LoVo (cell line): ENCODE measurements around the gene RGS8.

Source experiments
- DNase-seq: peaks from one replicate; pipeline ENCODE4 v3.0.0-alpha.2; 2016; ENCODE audit warnings: low spot score

RGS8 gene

GRCh38 chr1:182671750-182672486 is 12.5 kb downstream of the RGS8 start:
- no peak for DNase-seq

DNA sequence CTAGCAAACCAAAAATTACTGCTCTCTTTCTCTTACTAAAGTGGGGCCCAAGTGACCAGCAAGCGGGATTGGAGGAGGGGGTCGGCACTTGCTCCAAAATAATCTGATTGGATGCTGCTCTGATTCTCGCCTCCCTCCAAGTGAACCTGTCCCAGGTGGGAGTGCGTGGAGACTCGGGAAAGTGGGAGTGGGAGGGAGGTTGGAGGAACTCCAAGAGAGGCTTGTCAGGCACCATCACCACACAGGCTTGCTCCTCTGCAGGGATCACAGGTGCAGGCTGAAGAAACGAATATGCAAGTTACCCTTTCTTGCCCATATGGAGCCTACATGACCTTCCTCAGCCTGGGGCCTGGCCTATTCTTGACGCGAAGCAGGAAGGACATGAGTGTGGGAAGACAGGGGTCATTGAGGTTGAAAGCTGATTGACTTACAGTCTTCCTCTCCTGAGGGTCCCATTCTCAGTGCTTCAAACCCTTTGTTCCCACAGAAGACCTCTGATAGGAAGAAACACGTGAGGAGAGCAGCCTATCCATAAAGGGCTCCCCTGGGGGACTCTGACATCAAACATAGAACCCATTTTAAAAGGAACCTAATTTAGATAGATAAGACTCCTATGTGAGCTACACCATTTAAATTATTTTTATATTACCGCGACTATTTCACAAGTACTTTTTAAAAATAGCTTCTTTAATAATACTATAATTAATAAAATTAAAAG is 14.2 kb downstream of the RGS8 start:
- no peak for DNase-seq

DNA sequence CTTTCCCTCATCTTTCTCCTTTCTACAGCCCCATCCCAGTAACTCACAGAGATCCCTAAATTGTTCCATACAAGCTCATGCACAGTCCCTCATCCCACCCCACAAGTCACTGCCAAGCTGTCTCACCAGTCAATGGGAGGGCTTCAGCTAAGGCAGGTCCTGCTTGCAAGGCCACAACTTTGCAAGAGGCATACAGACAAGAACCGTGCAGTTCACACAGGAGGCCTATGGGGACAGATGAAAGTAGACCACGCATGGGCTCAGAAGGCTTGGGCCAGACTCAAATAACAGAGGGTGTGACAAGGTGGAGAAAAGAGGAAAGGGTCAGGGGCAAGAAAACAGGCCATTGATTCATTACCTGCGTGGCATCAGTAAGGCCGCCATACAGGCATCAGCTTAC is 15.1 kb downstream of the RGS8 start:
- DNase-seq, result no peak

DNA sequence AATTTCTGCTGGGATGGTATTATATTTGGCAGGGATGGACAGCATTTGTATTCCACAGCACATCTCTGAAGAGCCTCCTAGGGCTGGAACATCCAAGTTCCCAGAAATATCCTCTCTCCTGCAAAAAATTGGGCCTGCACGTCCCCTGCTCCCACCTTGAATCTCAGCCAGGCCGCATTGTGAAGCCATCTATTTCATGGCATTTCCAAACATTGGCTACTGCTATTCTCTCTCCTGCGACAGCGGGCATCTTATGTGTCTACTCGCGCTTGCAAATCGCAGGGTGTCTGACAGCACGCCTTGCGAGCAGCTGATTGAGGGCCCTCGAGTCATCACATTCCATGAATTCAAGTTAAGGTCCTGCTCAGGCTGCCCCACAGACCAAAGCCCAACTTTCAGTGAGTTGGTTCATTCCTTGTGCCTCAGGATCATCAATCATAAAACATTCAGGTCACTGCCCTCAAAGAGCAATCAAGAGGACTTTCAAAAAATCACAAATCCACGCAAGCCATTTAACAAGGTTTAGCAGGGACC is 15.8 kb downstream of the RGS8 start:
- no peak for DNase-seq

DNA sequence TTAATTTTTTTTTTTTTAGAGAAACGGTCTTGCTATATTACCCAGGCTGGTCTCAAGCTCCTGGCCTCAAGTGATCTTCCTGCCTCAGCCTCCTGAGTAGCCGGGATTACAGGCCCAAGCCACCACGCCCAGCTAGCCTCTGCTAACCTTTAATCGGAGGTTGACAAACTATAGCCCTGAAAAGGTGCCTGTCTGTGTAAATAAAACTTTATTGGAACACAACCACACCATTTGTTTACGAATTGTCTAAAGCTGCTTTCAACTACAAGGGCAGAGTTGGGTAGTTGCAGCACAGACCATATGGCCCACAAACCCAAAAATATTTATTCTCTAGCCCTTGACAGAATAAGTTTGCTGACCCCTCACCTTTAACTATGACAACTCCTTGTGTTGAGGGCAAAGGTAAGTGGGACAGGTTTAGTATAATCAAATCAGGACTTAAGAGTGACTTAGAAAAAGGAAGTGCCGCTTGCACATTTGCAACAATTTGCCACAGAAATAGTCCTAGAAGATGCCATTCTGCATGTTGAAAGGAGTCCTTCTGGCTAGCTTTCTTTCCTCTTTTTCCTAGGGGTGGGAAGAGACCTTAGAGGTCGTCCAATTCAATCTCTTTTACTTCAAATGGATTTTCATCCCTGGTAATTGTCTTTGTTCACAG is 16.4 kb downstream of the RGS8 start:
- no peak for DNase-seq

GRCh38 chr1:182666706-182667105 is 17.7 kb downstream of the RGS8 start:
- DNase-seq, result no peak

DNA sequence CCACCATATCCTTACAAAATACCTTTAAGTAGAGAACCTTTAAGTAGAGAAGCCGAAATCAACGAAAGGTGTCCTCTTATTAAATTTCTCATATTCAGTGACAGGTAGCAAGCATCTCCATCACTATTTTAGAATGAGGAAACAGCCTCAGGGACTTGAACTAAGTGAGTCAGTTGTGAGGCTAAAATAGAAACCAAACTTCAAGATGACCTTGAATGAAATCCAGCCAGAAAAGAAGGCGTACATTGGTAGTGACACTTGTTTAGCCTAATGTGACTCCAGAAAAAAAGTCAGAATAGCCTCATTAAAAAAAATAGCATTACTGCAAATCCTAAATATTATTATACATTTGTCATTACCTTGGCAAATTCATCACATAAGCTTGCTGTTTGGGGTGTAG is 20.1 kb downstream of the RGS8 start:
- no peak for DNase-seq

DNA sequence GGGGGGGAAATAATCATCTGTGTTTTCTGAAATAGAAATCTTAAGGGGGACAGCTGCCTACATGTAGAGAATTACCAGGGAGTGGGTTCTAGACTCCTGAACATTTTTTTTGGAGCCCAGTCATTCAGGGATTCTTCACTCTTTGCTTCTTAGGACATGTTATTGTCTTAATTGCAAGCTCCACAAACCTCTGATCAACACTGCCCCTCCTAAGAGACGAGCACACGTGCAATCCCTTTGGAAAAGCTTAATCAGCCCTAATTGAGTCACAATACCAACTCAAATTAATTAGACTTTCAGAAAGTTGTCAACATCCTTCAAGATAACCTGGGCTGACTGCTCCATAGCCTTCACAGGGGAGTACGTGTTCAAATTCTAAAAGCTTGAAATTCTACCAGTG is 21.4 kb downstream of the RGS8 start:
- DNase-seq, result no peak

DNA sequence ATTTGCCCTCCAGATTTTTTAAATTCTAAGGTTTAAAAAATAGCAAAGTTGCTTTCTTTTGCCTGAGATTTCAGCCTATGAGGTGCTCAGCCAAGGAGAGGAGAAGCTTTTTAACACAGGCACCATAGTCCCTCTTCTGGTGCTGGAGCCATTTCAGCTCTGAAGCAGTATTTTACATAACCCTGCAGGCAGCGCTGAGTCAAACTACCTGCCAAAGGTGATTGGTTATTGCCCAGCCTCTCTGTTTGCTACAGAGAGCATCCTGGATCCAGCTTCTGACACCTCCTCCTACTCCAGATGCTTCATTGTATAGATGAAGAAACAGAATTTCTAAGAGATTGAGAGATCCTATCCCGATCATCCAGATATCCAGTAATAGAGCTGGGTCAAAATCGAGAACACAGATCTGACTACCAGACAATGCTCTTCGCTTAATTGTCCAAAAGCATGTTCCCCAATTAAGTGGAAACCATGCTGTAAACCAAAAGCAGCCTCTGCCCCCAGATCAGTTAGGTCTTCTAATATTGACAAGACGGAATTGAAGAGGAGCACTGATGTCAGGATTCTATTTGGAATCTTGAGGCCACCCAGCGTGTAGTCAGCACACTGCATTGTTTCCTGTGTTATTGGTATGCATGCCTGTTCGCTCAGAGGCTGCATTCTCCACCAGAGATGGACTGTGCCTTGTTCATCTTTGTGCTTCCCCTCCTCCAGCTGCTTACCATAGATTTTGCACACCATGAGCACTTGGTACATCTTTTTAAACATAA is 22.1 kb downstream of the RGS8 start:
- no peak for DNase-seq

GRCh38 chr1:182658055-182658454 is 26.3 kb downstream of the RGS8 start:
- no peak for DNase-seq

DNA sequence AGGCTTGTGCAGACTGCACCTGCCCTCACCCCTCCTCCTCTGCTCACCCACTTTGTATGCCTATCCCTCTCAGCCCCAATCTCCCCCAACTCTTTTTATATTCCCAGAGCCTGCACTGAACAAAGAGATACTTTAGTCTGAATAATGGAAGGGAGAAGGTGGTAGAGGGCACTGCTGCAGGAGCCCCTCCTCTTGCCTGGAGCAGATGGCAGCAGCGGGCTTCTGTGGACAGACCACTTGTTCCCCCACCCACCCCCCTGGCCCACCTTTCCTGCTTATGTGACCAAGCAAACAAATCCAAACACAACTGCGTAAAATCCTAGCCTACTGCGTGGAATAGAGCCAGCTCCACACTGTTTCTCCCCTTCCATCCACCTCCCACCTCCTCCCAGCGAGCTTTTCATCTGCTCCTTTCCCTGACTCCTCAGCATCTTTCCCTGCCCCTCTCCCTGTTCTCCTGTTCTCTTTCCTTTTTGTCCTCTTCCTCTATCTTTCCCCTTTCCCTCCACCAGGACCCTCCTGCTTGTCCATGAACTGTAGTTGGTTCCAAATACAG is 27.5 kb downstream of the RGS8 start:
- no peak for DNase-seq

- DNase-seq, result no peak
Measured at GRCh38 chr1:182653986-182654385, 30.4 kb downstream of the RGS8 start.

DNA sequence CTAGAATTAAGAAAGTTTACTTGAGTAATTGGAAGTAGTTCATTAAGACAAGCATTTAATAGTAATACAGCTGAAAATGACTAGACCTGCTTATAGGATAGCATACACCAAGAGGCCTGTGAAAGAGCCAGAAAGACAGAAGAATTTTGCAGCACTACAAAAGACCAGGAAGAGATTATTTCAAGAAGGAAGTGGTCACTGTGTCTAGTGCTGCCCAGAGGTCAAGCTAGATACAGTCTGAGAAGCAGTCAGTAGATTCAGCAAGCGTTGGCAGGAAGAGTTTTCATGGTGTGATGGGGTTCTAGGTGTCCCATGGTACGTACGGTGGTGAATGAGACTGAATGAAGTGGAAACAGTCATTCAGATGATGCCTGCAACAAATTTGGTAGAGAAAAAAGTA is 31.5 kb downstream of the RGS8 start:
- no peak for DNase-seq

DNA sequence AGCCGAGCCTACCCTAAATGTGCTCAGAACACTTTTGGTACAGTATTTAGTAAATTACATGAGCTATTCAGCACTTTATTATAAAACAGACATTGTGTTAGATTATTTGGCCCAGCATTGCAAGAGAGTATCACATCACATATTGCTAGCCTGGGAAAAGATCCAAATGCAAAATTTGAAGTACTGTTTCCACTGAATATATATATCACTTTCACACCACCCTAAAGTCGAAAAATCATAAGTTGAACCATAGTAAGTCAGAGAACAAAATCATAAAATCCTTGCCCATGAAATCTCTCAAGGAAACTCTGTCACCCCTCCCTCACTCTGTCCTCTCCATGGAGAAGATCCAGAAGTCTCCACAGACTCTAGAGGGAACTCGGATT is 33.1 kb downstream of the RGS8 start:
- DNase-seq, result no peak

GRCh38 chr1:182650678-182651338 is 33.6 kb downstream of the RGS8 start:
- no peak for DNase-seq

GRCh38 chr1:182649041-182649440 is 35.3 kb downstream of the RGS8 start:
- no peak for DNase-seq

GRCh38 chr1:182646739-182647138 is 37.6 kb downstream of the RGS8 start:
- DNase-seq, result no peak

- DNase-seq, result no peak
Measured at GRCh38 chr1:182644886-182645285, 39.5 kb downstream of the RGS8 start.

DNA sequence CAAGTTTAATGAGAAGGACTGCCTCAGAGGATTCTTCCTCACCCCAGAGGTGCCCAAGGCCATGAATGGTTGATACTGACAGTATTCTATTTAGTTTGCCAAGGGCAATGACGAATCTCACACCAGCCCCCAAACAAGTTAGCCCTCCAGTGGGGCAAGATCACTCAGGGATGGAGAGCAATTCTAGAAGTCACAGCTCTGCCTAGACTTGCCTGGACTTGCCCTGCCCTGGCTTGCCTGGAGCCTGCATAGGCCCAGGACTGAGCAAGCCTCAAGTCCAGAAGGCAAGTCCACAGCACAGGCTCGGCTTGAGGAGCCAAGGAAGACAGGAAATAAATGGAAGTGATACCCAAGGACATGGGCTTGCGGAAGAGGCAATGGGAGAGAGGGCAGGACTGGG is 40.7 kb downstream of the RGS8 start:
- no peak for DNase-seq

GRCh38 chr1:182642461-182642860 is 41.9 kb downstream of the RGS8 start:
- no peak for DNase-seq

DNA sequence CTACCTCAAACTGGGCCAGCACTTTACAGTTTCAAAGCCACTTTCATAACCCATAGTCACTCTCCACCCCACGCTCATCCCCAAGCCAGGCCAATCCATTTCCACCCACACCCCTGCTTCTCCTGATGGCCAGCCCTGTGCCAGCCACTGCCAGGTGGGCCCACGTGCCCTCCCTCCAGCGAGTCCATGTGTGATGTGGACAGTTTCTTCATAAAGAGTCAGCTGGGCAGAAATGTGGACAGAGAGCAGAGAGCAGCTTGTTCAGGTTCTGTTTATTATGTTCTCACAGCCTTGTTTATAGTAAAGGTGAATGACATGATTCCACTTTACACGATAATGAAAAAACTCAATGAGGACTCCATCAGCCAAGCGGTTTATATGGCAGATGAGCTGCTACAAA is 42.8 kb downstream of the RGS8 start:
- no peak for DNase-seq
